GM21360 (cell line): ENCODE measurements around the gene VSIG10.
A peak's percentile ranks its signal among the peaks of the same experiment; 100 is the strongest.

Experiments used
- ATAC-seq: cut with Tn5 transposase; IDR thresholded peaks from one replicate; pipeline ENCODE4 v1.9.1; 2021; ENCODE audit warnings: mild to moderate bottlenecking, moderate library complexity; ENCODE audit not compliant: unreplicated experiment

The VSIG10 gene

DNA sequence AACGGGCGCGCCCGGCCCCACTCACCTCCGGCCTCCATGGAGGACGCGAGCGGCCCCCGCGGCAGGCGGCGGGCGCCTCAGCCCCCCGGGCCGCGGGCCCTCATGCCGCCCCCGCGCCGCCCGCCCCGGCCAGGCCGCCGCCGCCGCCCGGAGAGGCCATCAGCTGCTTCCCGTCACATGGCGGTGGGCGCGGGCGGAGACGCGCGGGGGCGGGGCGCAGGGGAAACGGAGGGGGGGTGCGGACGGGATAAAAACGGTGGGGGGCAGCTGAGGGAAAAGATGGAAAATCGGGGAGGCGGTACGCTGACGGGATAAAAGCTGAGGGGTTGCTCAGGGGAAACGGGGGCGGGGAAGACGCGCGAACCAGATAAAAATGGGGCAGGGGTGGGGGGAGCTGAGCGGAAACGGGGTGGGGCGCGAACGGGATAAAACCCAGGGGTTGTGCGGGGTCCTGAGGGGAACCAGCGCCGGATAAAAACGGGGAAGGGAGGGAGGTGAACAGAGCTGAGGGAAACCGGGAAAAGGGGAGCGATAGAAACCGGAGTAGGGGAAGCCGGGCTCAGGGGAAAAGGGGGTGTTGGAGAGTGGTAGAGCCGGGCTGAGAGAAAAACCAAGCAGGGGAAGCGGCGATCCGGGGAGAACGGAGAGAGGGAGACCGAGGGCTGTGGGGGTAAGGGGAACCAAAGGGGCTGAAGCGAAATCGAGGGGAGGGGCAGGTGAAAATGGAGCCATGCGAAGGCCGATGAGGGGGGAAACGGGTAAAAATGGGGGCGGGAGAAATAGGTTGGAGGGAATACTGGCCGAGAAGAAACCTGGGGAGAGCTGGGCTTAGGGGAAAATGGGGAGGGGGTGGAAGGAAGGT is 42.6 kb downstream of the VSIG10 start, which contains the start of gene WSB2:
Gene WSB2, minus strand, starts transcription at position 169 of the 862 bp plus-strand sequence. Its CDS starts 131 bp downstream, at position 38.
- ATAC-seq = peak; percentile 34

- peak; percentile 25 for ATAC-seq
These were observed 43.4 kb downstream of the VSIG10 start for GRCh38 chr12:118060301-118061010.

- ATAC-seq = no peak
These were observed 44.2 kb downstream of the VSIG10 start for GRCh38 chr12:118059341-118060191.

DNA sequence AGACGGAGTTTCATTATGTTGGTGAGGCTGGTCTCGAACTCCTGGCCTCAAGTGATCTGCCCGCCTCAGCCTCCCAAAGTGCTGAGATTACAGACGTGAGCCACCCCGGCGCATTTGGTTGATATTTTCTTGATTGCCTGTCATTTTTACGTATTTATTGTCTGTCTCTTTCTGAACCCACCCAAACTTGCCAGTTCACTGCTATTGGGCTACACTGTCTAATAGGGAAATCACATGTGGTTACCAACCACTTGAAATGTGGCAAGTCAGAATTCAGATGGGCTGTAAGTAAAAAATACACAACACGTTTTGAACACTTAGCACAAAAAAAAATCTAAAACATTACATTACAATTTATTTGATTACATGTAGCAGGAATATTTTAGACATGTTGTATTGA is 44.9 kb downstream of the VSIG10 start:
- ATAC-seq = no peak

DNA sequence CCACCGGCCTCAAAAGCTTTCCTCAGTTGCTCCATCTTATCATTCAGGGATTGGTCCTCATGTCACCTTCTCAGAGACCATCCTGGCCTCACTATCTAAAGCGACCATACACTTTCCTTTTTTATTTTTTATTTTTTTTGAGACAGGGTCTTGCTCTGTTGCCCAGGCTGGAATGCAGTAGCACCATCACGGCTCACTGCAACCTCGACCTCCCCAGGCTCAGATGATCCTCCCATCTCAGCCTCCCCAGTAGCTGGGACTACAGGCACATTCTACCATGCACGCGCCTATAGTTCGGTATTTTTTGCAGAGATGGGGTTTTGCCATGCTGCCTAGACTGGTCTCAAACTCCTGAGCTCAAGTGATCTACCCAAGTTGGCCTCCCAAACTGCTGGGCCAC is 45.6 kb downstream of the VSIG10 start:
- ATAC-seq = no peak

DNA sequence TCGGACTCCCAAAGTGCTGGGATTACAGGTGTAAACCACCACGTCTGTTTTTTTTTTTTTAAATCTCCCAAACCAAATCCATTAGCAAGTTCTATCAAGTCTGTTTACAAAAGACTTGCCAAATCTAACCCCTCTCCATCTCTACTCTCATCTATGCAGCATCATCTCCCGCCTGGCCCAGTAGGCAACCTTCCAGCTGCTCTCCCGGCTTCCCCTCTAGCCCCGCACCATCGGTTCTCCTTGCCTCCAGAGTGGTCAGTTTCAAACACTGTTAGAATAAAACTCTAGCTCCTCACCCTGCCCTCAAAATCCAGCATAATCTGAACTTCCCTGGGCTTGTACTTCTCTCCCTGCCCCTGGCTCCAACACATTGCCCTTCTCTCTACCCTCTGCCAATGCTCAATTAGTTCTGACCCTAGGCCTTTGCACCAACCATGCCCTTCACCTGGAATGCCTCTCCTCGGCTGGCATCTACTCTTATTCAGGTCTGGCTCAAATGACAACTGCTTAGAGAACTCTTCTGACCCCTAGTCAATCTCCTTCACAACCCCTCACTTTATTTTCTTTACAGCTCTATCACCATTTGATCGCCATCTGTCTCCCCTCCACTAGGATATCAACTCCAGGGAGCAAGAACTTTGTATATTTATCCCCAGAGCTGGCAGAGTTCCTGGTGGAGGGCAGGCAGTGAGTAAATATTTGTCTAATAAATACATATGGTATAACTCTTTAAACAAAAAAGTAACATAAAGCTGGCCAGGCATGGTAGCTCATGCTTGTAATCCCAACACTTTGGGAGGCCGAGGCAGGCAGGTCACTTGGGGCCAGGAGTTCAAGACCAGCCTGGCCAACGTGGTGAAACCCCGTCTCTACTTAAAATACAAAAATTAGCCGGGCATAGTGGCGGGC is 47.7 kb downstream of the VSIG10 start:
- ATAC-seq = no peak

DNA sequence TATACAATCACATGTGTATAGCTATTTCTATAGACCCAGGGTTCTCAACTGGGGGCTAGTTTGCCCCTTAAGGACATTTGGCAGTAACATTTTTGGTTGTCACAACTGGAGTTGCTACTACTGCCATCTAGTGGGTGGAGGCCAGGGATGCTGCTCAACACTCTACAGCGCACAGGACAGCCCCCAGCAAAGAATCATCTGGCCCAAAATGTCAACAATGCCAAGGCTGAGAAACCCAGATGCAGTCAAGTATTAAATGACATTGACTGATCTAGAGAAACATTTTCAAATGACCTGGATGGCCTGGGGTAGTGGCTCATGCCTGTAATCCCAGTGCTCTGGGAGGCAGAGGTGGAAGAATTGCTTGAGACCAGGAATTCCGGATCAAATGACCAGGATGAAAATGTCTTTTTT is 48.7 kb downstream of the VSIG10 start:
- peak; percentile 59 for ATAC-seq

DNA sequence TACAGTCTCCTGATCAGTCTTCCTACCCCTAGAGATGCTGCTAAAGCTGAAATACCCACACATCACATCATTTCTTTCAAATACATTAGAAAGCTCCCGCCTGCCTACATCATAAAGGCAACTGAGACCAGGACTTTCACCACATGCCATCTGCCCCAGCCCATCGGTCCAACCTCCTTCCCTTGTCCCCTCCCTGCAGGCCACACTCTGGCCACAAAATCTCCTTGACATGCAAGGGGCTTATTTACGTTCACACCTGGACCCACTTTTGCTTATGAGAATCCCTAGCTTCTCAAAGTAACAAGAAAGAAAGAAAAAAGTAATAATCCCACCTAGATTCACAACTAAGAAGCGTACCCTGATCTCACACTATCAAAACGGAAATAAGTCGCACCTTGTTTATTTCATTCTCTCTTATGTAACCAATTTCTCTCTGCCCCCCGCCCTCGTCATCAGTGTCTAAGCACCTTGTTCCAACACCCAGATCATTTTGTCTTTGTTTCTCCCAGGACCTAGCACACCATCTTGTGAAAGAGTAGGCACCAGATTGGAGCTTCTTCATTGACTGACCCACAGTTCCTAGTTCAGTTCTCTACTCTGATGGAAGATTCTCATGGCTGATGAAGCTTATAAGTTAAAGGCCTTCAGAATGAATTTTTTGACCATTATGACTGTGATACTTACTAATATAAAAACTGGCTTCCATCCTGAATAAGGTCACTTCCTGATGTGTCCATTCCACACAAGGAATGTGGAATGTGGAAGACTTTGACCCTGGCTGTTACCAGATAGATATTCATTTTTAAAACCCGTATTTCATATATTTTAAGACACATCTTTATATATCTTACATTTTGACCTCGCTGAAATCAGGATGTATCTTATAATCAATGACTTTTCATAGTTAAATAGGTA is 50.5 kb downstream of the VSIG10 start:
- no peak for ATAC-seq

DNA sequence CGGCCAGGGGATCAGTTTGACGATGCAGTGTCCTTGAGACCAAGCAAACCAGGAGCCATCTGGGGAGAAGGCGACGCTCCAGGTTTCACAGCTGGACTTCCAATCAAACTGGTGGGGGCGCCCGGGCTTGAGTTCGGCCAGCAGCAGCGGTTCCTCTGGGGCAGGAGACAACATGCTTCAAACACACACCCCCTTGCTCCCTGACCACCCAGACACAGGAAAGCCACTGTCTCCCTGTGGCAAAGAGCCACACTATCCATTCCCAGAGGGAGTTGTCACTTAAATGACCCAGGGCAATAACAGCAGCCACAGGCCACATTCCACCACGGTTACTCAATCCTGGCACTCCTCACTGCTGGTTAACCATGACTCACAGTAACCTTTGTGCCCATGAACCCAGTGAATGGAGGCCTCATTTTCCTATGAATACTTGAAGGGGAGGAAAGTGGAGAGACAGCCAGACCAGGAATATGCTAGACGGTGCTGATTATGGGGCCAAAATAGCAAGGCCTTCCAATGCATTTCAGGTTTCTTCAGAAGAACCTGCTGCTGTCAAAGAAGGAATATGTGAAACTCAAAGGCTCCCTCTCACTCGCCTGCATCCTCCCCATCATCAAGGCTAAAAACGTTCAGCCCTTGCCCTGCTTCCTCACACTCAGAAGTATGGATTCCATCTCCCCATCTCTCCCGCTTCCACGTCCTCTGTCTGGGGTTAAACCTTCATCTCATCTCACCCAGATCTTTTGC is 51.3 kb downstream of the VSIG10 start:
- no peak for ATAC-seq

- ATAC-seq = no peak
These were observed 52.6 kb downstream of the VSIG10 start for GRCh38 chr12:118050972-118051910.

- ATAC-seq = no peak
These were observed 57.4 kb downstream of the VSIG10 start for GRCh38 chr12:118046430-118046829.

GRCh38 chr12:118044577-118044976 is 59.2 kb downstream of the VSIG10 start:
- no peak for ATAC-seq

GRCh38 chr12:118044075-118044474 is 59.7 kb downstream of the VSIG10 start:
- no peak for ATAC-seq

DNA sequence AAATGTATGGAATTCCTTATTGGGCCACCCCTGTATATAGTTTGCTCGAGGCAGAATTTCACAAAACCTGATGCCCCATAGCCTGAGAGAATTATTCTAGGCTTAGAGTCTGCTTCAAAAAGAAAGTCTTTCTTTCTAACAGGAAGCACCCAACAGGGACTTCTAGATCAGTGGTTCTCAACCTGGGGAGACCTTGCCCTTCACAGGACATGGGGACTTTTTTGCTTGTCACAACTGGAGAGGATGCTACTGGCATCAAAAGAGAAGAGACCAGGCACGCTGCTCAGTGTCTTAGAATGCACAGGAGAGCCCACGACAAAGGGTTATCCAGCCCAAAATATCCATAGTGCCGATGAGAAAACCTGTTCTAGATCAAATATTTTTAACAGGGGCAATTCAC is 61.7 kb downstream of the VSIG10 start:
- no peak for ATAC-seq

GRCh38 chr12:118038137-118038536 is 65.7 kb downstream of the VSIG10 start:
- no peak for ATAC-seq

- ATAC-seq = no peak
These were observed 67.0 kb downstream of the VSIG10 start for GRCh38 chr12:118036672-118037411.
